GM23338 (cell line): Measurements from ENCODE around the gene SESN1. TPM values are rescaled to one million over a fixed set of nuclear protein-coding genes. Genes with fewer than 3 reads are reported as not detected.

Experiments used
- ATAC-seq: fragments of 200-7000 bp; cut with Tn5 transposase; 3 replicates; pipeline ENCODE4 v1.9.1; 2020
- DNase-seq: peaks from one replicate; pipeline ENCODE4 v3.0.0-alpha.2; 2015; ENCODE audit warnings: low spot score
- H2AFZ ChIP-seq: fragments of 200-600 bp; sonication (generic); 2 replicates; pipeline ENCODE4 v1.8.0; 2016; ENCODE audit warnings: antibody characterized with exemption, mild to moderate bottlenecking, moderate library complexity
- H3F3A ChIP-seq: fragments of 200-600 bp; sonication (generic); replicated peaks from 2 replicates; pipeline ENCODE4 v1.8.0; 2017; ENCODE audit warnings: antibody characterized with exemption, mixed run types, low read depth
- H3K27ac ChIP-seq: fragments of 200-600 bp; sonication (generic); 2 replicates; pipeline ENCODE4 v1.6.1; 2016; ENCODE audit warnings: low read depth
- H3K27me3 ChIP-seq: fragments of 200-600 bp; sonication (generic); 2 replicates; pipeline ENCODE4 v1.8.0; 2016; ENCODE audit warnings: mild to moderate bottlenecking, mixed run types, moderate library complexity; ENCODE audit not compliant: insufficient read depth
- H3K36me3 ChIP-seq: fragments of 200-600 bp; sonication (generic); 2 replicates; pipeline ENCODE4 v1.8.0; 2016; ENCODE audit warnings: mild to moderate bottlenecking; ENCODE audit not compliant: insufficient read depth
- H3K4me1 ChIP-seq: fragments of 200-600 bp; sonication (generic); 2 replicates; pipeline ENCODE4 v1.8.0; 2016; ENCODE audit warnings: mild to moderate bottlenecking, moderate library complexity; ENCODE audit not compliant: insufficient read depth
- H3K4me2 ChIP-seq: fragments of 200-600 bp; sonication (generic); 2 replicates; pipeline ENCODE4 v1.7.1; 2017; ENCODE audit warnings: mixed run types
- H3K4me3 ChIP-seq: fragments of 200-600 bp; sonication (generic); 2 replicates; pipeline ENCODE4 v1.6.1; 2016; ENCODE audit warnings: mixed run types
- H3K79me2 ChIP-seq: fragments of 200-600 bp; sonication (generic); replicated peaks from 2 replicates; pipeline ENCODE4 v1.8.0; 2017; ENCODE audit warnings: mild to moderate bottlenecking; ENCODE audit not compliant: insufficient read depth
- H3K9me2 ChIP-seq: fragments of 200-600 bp; sonication (generic); 2 replicates; pipeline ENCODE4 v1.8.0; 2017; ENCODE audit not compliant: insufficient read depth
- H4K20me1 ChIP-seq: fragments of 200-600 bp; sonication (generic); replicated peaks from 2 replicates; pipeline ENCODE4 v1.8.0; 2017; ENCODE audit warnings: mild to moderate bottlenecking; ENCODE audit not compliant: insufficient read depth
- H3K27ac Mint-ChIP-seq: 2 replicates; pipeline ENCODE4 v1.8.0; 2020; ENCODE audit warnings: inconsistent platforms, mild to moderate bottlenecking, moderate library complexity, mixed read lengths
- H3K27me3 Mint-ChIP-seq: 3 replicates; pipeline ENCODE4 v1.8.0; 2022; ENCODE audit warnings: low read depth, mild to moderate bottlenecking, moderate library complexity, mixed read lengths, inconsistent platforms; ENCODE audit not compliant: insufficient read depth, poor library complexity
- H3K36me3 Mint-ChIP-seq: 3 replicates; pipeline ENCODE4 v1.8.0; 2021; ENCODE audit warnings: low read depth, mild to moderate bottlenecking, inconsistent platforms, moderate library complexity, mixed read lengths
- H3K4me1 Mint-ChIP-seq: 3 replicates; pipeline ENCODE4 v1.8.0; 2020; ENCODE audit warnings: mild to moderate bottlenecking, inconsistent platforms, mixed read lengths
- H3K4me3 Mint-ChIP-seq: 3 replicates; pipeline ENCODE4 v1.8.0; 2021; ENCODE audit warnings: moderate library complexity, mild to moderate bottlenecking, inconsistent platforms, mixed read lengths
- H3K9me3 Mint-ChIP-seq: 3 replicates; pipeline ENCODE4 v1.8.0; 2020; ENCODE audit warnings: moderate library complexity, mild to moderate bottlenecking, inconsistent platforms, mixed read lengths
- CREB1 ChIP-seq: fragments of 250-450 bp; sonication (Bioruptor Pico); IDR thresholded peaks from 2 replicates; pipeline ENCODE4 v1.5.0; 2020; ENCODE audit warnings: low read depth, mild to moderate bottlenecking, moderate library complexity
- CTCF ChIP-seq, 2 experiments: fragments of 200-600 bp in 1 of 2; sonication (generic) in 1 of 2; conservative IDR thresholded peaks; 2 replicates each; pipeline versions ENCODE4 v1.5.1 to v1.6.1; 2016 to 2017; ENCODE audit warnings: antibody characterized with exemption in 2 of 2, low read depth in 2 of 2, mild to moderate bottlenecking in 2 of 2, moderate library complexity in 1 of 2
- ETS1 ChIP-seq: IDR thresholded peaks from 2 replicates; pipeline ENCODE4 v1.6.1; 2016; ENCODE audit warnings: antibody characterized with exemption
- EZH2 ChIP-seq: fragments of 200-600 bp; sonication (generic); IDR thresholded peaks from one replicate; pipeline ENCODE4 v1.8.0; 2017; ENCODE audit warnings: antibody characterized with exemption, mild to moderate bottlenecking, low read depth; ENCODE audit not compliant: unreplicated experiment
- EZH2phosphoT487 ChIP-seq: fragments of 200-600 bp; sonication (generic); IDR thresholded peaks from one replicate; pipeline ENCODE4 v1.8.1; 2018; ENCODE audit warnings: antibody characterized with exemption; ENCODE audit not compliant: unreplicated experiment
- JUNB ChIP-seq: IDR thresholded peaks from one replicate; pipeline ENCODE4 v1.6.1; 2016; ENCODE audit warnings: antibody characterized with exemption; ENCODE audit not compliant: unreplicated experiment
- NANOG ChIP-seq: IDR thresholded peaks from 2 replicates; pipeline ENCODE4 v1.6.1; 2016; ENCODE audit warnings: antibody characterized with exemption, borderline replicate concordance
- POLR2AphosphoS5 ChIP-seq: IDR thresholded peaks from 2 replicates; pipeline ENCODE4 v1.6.1; 2016; ENCODE audit warnings: antibody characterized with exemption, low read depth
- REST ChIP-seq: IDR thresholded peaks from one replicate; pipeline ENCODE4 v1.6.1; 2018; ENCODE audit warnings: antibody characterized with exemption; ENCODE audit not compliant: unreplicated experiment
- STAT1 ChIP-seq: IDR thresholded peaks from one replicate; pipeline ENCODE4 v1.6.1; 2016; ENCODE audit warnings: antibody characterized with exemption; ENCODE audit not compliant: unreplicated experiment
- ZNF114 ChIP-seq: fragments of 250-450 bp; sonication (Bioruptor Pico); IDR thresholded peaks from 2 replicates; pipeline ENCODE4 v1.5.0; 2020; ENCODE audit warnings: mild to moderate bottlenecking, moderate library complexity
- ZNF331 ChIP-seq: fragments of 250-450 bp; sonication (Bioruptor Pico); IDR thresholded peaks from 2 replicates; pipeline ENCODE4 v1.5.0; 2020; ENCODE audit warnings: low read depth, mild to moderate bottlenecking, moderate library complexity
- ZNF462 ChIP-seq: fragments of 250-450 bp; sonication (Bioruptor Pico); IDR thresholded peaks from 2 replicates; pipeline ENCODE4 v1.5.0; 2020; ENCODE audit warnings: mild to moderate bottlenecking, moderate library complexity
- polyA plus RNA-seq: library from polyadenylated mRNA; unstranded; fragments of >200 nt; fragmentation: Nextera tagmentation; extraction: Ambion mirVana; gene quantifications from 2 replicates; pipeline ENCODE4 v1.2.1, GENCODE V29; 2016
- total RNA-seq: library from RNA; depleted of rRNA; stranded (reverse); fragments of >200 nt; shearing (Covaris generic); gene quantifications from 2 replicates; pipeline ENCODE4 v1.2.3, GENCODE V29; 2014

SESN1 gene
- total and polyA plus RNA-seq, 2 experiments from 2014 or later = 26.2 to 36.4 TPM

- Mint-ChIP-seq H3K9me3 (no peaks in the 10 kb centered on the region), H3K4me3 (no peak overlapping the region), H3K4me1 (peaks cover 2% of the 10 kb centered on the region), H3K36me3 (peaks cover 8% of the 10 kb centered on the region; the same call in 2 of the 3 replicates), H3K27me3 (no peaks in the 10 kb centered on the region), H3K27ac (no peak overlapping the region)
- peaks cover 31% of the 10 kb centered on the region for H3K79me2 ChIP-seq
- DNase-seq = no peak
- peaks cover under 1% of the 10 kb centered on the region; the same call in 1 of the 2 replicates for H3K4me1 ChIP-seq
- no peak for ATAC-seq
- H3K27me3 ChIP-seq = no peaks in the 10 kb centered on the region
- H3K4me2 ChIP-seq = no peak overlapping the region
- H2AFZ ChIP-seq = no peak overlapping the region
- no peak for TF ChIP-seq CREB1 (CRISPR knock-in tag)
- no peak for TF ChIP-seq NANOG
- TF ChIP-seq ETS1 = no peak
- no peak for TF ChIP-seq CTCF (conservative IDR thresholded peaks at IDR 0.05; ENCODE audit: low read depth in 2 of 2)
- TF ChIP-seq REST = no peak
- TF ChIP-seq STAT1 = no peak
- TF ChIP-seq ZNF462 (CRISPR knock-in tag) = no peak
- no peak for TF ChIP-seq JUNB
- no peak for TF ChIP-seq EZH2
- TF ChIP-seq ZNF114 (CRISPR knock-in tag) = no peak
- no peak for TF ChIP-seq EZH2phosphoT487
- TF ChIP-seq ZNF331 = no peak
- no peak for TF ChIP-seq POLR2AphosphoS5
- peaks cover 3% of the 10 kb centered on the region; the same call in 1 of the 2 replicates for H4K20me1 ChIP-seq
- H3K4me3 ChIP-seq = no peak overlapping the region
- H3K9me2 ChIP-seq = no peaks in the 10 kb centered on the region
- peaks cover 5% of the 10 kb centered on the region; the same call in 1 of the 2 replicates for H3K36me3 ChIP-seq
- H3F3A ChIP-seq = no peaks in the 10 kb centered on the region
- H3K27ac ChIP-seq = no peak overlapping the region
These were observed 93.3 kb downstream of the SESN1 start for GRCh38 chr6:109001291-109001894.
